SK-N-MC (cell line): ENCODE measurements around the gene SAFB2.

ENCODE experiments used
- DNase-seq: peaks from one replicate; pipeline ENCODE4 v3.0.0-alpha.2; 2011; ENCODE audit warnings: low read depth, low spot score
- H3K27ac ChIP-seq: fragments of 200-600 bp; sonication (generic); 2 replicates; pipeline ENCODE4 v1.5.1; 2016; ENCODE audit warnings: mixed run types
- H3K36me3 ChIP-seq: fragments of 200-600 bp; sonication (generic); 2 replicates; pipeline ENCODE4 v1.6.1; 2017; ENCODE audit warnings: antibody characterized with exemption, low read length, mixed read lengths; ENCODE audit not compliant: insufficient read depth
- H3K4me3 ChIP-seq: fragments of 200-600 bp; sonication (generic); 2 replicates; pipeline ENCODE4 v1.5.1; 2016
- H3K9ac ChIP-seq: fragments of 200-600 bp; sonication (generic); 2 replicates; pipeline ENCODE4 v1.8.0; 2017; ENCODE audit warnings: mixed run types, mixed read lengths; ENCODE audit not compliant: insufficient read length
- H3K9me3 ChIP-seq: fragments of 200-600 bp; sonication (generic); 2 replicates; pipeline ENCODE4 v1.6.1; 2017; ENCODE audit warnings: low read depth, mild to moderate bottlenecking, antibody characterized with exemption, low read length, moderate library complexity, mixed read lengths
- EZH2 ChIP-seq: fragments of 200-600 bp; sonication (generic); IDR thresholded peaks from one replicate; pipeline ENCODE4 v1.6.1; 2017; ENCODE audit warnings: antibody characterized with exemption
- FOXP2 ChIP-seq: optimal IDR thresholded peaks from 2 replicates; pipeline ENCODE3; 2011; ENCODE audit warnings: mild to moderate bottlenecking, moderate library complexity; ENCODE audit not compliant: insufficient read depth; ENCODE audit errors: extremely low read length, control extremely low read depth
- POLR2AphosphoS5 ChIP-seq: IDR thresholded peaks from 2 replicates; pipeline ENCODE4 v1.6.1; 2012; ENCODE audit warnings: mild to moderate bottlenecking, low read depth, low read length, borderline replicate concordance

Gene SAFB2

DNA sequence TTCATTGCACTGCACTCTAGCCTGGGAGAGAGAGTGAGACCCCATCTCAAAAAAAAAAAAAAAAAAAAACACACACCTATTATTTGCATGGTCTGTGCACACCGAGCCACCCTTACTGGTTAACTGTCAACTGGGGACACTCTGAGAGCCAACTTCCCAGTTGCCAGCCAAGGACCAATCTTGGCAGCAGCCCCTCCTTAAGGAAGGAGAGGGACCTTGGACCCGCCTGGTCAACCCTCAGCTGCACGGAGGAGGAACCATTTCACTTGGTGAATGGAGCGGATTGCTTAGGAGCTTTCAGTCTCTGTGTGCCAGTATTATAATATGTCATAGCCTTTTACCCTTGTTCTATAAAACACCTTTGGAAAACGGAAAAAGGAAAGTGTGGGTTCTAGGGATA is 32.8 kb upstream of the SAFB2 start:
- no peak for DNase-seq
- H3K4me3 ChIP-seq, result no peak overlapping the region
- H3K9me3 ChIP-seq, result no peaks in the 10 kb centered on the region
- H3K36me3 ChIP-seq, result peaks cover 87% of the 10 kb centered on the region
- no peak overlapping the region; the same call in 1 of the 2 replicates for H3K27ac ChIP-seq
- TF ChIP-seq EZH2, result no peak
- TF ChIP-seq FOXP2, result no peak
- no peak for TF ChIP-seq POLR2AphosphoS5
- no peak overlapping the region for H3K9ac ChIP-seq

DNA sequence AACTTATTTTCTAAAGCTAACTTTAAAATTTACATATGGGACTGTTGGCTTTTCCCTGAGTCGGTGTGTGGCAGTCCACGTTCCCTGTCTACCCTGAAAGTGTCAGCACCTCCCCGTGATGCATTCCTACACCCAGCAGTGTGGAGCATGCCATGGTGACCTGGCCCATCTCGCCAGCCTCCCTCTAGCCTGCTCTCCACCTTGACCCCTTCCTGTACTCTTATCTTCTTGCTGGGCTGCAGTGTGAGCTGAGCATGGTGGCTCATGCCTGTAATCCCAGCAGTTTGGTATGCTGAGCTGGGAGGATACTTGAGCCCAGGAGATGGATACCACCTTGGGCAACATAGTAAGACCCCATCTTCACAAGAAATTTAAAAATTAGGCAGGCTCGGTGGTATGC is 32.4 kb upstream of the SAFB2 start:
- no peak overlapping the region for H3K4me3 ChIP-seq
- no peaks in the 10 kb centered on the region for H3K9me3 ChIP-seq
- TF ChIP-seq EZH2, result no peak
- no peak overlapping the region for H3K9ac ChIP-seq
- DNase-seq, result no peak
- no peak overlapping the region for H3K27ac ChIP-seq
- H3K36me3 ChIP-seq, result peaks cover 87% of the 10 kb centered on the region

- Histone ChIP-seq H3K4me3 (no peak overlapping the region), H3K9ac (no peak overlapping the region), H3K27ac (no peak overlapping the region), H3K36me3 (peaks cover 88% of the 10 kb centered on the region), H3K9me3 (no peaks in the 10 kb centered on the region)
- TF ChIP-seq EZH2, result no peak
- no peak for DNase-seq
Measured at GRCh38 chr19:5652261-5652660, 29.7 kb upstream of the SAFB2 start.

DNA sequence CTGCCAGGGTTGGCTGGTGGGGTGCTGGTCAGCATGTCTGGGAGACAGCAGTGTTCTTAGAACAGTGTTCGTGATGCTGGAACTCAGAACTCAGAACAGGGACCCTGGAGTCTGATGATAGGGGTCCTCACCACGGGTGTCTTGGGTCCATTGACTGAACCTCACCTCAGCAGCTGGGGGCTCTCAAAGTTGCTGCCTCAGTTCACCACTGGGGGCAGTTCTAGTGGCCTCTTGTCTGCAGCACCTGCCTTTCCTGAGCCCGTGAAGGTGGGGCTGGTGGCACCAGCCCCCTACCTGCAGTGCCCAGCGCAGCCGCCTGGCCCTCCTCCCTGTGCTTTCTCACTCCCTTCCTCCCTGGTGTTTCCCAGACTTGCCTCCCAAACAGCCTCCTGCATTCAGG is 28.8 kb upstream of the SAFB2 start:
- DNase-seq, result no peak
- no peak overlapping the region for H3K27ac ChIP-seq
- TF ChIP-seq FOXP2, result no peak
- no peak for TF ChIP-seq POLR2AphosphoS5
- no peak for TF ChIP-seq EZH2
- no peaks in the 10 kb centered on the region for H3K9me3 ChIP-seq
- peaks cover 90% of the 10 kb centered on the region for H3K36me3 ChIP-seq
- no peak overlapping the region for H3K4me3 ChIP-seq
- no peak overlapping the region for H3K9ac ChIP-seq

DNA sequence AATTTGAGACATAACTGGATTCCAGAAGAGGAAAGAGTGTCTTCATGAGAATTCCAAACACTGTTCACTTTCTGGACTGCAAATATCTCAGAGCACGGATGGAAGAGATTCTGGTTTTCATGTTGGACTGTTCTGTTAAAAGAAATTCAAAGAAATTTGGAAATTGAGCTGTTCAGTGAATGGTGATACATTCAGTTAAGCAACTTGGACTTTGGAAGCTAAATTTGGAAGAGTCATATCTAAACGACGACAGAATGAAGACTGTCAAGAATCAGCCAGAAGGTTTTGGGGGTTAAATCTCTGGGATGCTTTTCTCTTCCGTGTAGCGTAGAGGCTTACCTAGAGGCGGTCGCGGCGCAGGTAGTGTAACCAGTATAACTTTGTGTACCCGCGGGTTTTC is 25.9 kb upstream of the SAFB2 start:
- H3K36me3 ChIP-seq, result peaks cover 91% of the 10 kb centered on the region
- no peak for DNase-seq
- no peak overlapping the region for H3K4me3 ChIP-seq

GRCh38 chr19:5646703-5647102 is 24.1 kb upstream of the SAFB2 start:
- Histone ChIP-seq H3K9me3 (no peaks in the 10 kb centered on the region), H3K4me3 (no peak overlapping the region), H3K9ac (no peak overlapping the region), H3K27ac (no peak overlapping the region), H3K36me3 (peaks cover 91% of the 10 kb centered on the region)
- TF ChIP-seq EZH2, result no peak
- no peak for TF ChIP-seq POLR2AphosphoS5
- TF ChIP-seq FOXP2, result no peak
- no peak for DNase-seq

More for the DNA sequence above, 25.9 kb upstream of the SAFB2 start:
- H3K9ac ChIP-seq, result no peak overlapping the region
- H3K27ac ChIP-seq, result no peak overlapping the region
- no peak for TF ChIP-seq FOXP2
- no peak for TF ChIP-seq EZH2
- no peak for TF ChIP-seq POLR2AphosphoS5
- H3K9me3 ChIP-seq, result no peaks in the 10 kb centered on the region

DNA sequence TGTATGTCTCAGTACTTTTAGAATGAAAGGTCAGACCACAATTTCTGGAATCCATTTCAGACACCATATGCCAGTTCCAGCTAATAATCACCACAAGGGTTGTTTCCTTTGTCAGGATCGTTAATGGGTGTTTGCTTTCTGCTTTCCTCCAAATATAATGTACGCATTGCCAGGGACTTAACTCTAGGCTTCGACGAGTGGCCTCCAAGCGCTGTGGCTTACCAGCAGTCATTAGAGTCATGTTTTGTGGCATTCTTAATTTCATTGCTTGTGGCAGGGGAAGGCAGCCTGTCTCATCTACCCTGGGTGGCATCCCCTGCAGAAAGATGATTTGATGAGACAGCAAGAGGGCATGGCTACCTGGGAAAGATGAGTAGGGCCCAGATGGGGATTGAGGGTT is 22.8 kb upstream of the SAFB2 start:
- H3K4me3 ChIP-seq, result no peak overlapping the region
- H3K27ac ChIP-seq, result no peak overlapping the region
- H3K9me3 ChIP-seq, result no peaks in the 10 kb centered on the region
- H3K36me3 ChIP-seq, result peaks cover 87% of the 10 kb centered on the region
- no peak for TF ChIP-seq FOXP2
- TF ChIP-seq POLR2AphosphoS5, result no peak
- TF ChIP-seq EZH2, result no peak
- no peak for DNase-seq
- H3K9ac ChIP-seq, result no peak overlapping the region

DNA sequence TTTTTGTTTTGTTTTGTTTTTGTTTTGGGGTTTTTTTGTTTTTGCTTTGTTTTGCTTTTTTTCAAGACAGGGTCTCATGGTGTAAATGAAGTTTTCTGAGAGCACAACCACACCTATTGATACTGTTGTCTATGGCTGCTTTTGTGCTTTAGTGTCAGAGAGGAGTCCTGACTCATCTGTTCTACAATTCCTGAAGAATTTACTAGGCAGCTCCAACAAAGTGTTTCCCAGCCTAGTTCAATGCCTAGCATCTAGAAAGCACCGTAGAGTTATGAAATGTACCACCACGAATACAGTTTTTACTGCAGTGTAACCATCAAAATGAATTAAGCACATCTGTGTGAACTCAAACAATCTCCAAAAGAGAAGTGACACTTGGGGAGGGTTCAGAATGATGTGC is 21.5 kb upstream of the SAFB2 start:
- no peak overlapping the region for H3K27ac ChIP-seq
- no peak for DNase-seq
- TF ChIP-seq FOXP2 (no peak), EZH2 (no peak), POLR2AphosphoS5 (no peak)
- no peak overlapping the region for H3K4me3 ChIP-seq
- no peaks in the 10 kb centered on the region for H3K9me3 ChIP-seq
- H3K9ac ChIP-seq, result no peak overlapping the region
- peaks cover 80% of the 10 kb centered on the region for H3K36me3 ChIP-seq

DNA sequence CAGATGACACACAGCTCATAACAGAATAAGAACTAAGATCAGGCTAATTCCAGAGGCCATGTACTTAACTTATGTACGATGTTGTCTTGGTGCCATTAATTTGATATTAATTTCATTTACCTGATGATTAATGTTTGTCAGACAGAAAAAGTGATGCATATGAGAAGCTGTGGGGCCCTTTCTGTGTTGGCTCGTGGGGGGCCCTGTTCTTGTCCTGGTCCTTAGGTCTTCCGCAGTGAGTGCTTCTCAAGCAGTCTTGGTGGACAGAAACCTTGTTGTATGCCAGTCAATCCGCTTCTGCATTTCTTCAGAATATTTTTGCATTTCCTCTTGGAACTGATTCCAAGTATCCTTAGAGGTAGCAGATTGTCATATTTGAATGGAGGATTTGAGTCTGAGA is 20.5 kb upstream of the SAFB2 start:
- Histone ChIP-seq H3K9me3 (no peaks in the 10 kb centered on the region), H3K36me3 (peaks cover 77% of the 10 kb centered on the region), H3K4me3 (no peak overlapping the region), H3K9ac (no peak overlapping the region), H3K27ac (no peak overlapping the region)
- TF ChIP-seq FOXP2 (no peak), EZH2 (no peak), POLR2AphosphoS5 (no peak)
- no peak for DNase-seq

- TF ChIP-seq FOXP2, result no peak
- TF ChIP-seq POLR2AphosphoS5, result no peak
- no peak for TF ChIP-seq EZH2
- Histone ChIP-seq H3K36me3 (peaks cover 77% of the 10 kb centered on the region), H3K9me3 (no peaks in the 10 kb centered on the region), H3K27ac (no peak overlapping the region), H3K9ac (no peak overlapping the region), H3K4me3 (no peak overlapping the region)
- no peak for DNase-seq
Measured at GRCh38 chr19:5642204-5642603, 19.6 kb upstream of the SAFB2 start.
